GM18507 (cell line): Measurements from ENCODE around the gene NUPR2.
"Not testable (repeated sequence)": the region's sequence is repeated elsewhere in the genome, so short reads cannot be mapped to it uniquely, and the experiment has no call there.

Experiments used
- DNase-seq: peaks from one replicate; pipeline ENCODE4 v3.0.0; 2011; ENCODE audit warnings: low read depth; ENCODE audit not compliant: insufficient read length; ENCODE audit errors: extremely low spot score
- FAIRE-seq: peaks from 2 replicates; lab custom pipeline; 2011; peaks lifted over from hg19 to GRCh38; lab: Jason Lieb, UNC

NUPR2 gene

DNA sequence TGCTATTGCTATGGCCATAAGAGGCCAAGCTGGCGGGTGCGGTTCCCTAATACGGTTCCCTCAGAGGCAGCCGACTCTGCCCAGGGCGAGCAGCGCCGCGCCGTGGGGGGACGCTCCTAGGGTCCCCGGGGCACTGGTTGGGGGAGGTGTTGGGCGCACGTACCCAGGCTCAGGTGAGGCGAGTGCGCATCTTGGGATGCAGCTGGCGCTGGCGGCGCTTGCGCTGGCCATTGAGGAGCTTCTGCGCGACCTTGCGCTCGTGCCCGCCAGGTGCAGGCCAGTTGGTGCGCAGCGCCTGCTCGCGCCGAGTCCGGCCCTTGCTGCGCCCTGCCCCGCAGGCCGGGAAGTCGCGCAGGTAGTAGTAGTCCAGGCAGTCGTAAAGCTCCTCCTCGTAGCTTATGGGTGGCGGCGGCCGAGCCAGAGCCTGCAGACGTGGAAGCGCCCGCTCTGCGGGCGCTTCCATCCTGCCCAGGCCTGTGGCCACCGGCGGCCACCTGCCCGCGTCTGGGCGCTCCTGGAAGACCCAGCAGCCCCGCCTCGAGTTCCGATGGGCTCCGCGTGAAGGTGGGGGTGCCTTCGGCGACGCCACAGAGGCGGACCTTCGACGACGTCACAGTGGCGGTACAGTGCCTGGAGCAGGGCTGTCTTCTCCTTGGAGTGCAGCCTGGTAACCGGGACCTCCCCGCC lies at the start of gene NUPR2:
Gene NUPR2 (minus strand): TSS at position 566 of the 687 bp plus-strand sequence. CDS start 103 bp downstream, at position 463.
- DNase-seq = no peak
- no peak for FAIRE-seq

- FAIRE-seq = no peak
- no peak for DNase-seq
These were observed 41.1 kb upstream of the NUPR2 start for GRCh38 chr7:56157238-56157790.

- DNase-seq, FAIRE-seq: not testable (repeated sequence)
These were observed 14.8 kb upstream of the NUPR2 start for GRCh38 chr7:56131062-56131461.

DNA sequence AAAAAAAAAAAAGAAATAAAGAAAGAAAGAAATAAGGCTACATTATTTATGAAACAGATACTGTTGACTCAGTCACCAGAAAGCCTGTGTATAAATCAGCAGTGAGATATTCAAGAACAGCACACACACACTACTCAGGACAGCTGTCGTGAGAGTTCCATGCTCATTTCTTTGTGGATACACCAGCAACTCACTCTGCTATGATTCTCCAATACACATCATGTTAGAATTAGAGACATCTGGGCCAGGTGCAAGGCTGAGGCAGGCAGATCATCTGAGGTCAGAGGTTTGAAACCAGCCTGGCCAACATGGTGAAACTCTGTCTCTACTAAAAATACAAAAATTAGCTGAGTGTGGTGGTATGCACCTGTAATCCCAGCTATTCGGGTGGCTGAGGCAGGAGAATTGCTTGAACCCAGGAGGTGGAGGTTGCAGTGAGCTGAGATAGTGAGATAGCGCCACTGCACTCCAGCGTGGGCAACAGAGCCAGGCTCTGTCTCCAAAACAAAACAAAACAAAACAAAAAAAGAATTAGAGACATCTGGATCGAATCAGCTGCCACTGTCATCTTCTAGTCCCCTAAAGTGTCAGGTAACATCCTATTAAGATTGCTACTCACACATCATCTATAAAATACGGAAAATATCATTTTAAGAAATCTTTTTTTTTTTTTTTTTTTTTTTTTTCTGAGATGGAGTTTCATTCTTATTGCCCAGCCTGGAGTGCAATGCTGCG lies 11.2 kb upstream of the NUPR2 start:
- DNase-seq = no peak
- FAIRE-seq = no peak

- DNase-seq (no peak), FAIRE-seq (no peak)
These were observed 9.6 kb upstream of the NUPR2 start for GRCh38 chr7:56125831-56126230.

- FAIRE-seq (no peak), DNase-seq (no peak)
These were observed 8.8 kb upstream of the NUPR2 start for GRCh38 chr7:56124981-56125380.

DNA sequence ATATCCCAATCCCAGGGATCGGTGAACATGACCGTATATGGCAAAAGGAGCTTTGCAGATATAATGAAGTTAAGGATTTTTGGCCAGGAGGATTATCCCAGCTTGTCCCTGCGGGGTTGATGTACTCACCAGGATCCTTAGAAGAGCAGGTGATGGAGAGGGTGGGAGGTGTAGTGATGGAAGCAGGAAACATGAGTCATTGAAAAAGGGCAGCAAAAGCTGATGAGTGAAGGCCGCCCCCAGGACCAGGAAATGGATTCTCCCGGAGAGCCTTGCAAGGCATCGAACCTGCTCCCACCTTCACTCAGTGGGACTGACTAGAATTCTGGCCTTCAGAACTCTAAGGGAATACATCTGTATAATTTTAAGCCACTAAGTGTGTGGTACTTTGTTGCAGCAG lies 5.2 kb upstream of the NUPR2 start:
- no peak for FAIRE-seq
- DNase-seq = no peak

GRCh38 chr7:56112244-56112643 lies 4.0 kb downstream of the NUPR2 start:
- not testable (repeated sequence) for FAIRE-seq, DNase-seq

- no peak for DNase-seq
- no peak for FAIRE-seq
These were observed 5.6 kb downstream of the NUPR2 start for GRCh38 chr7:56110611-56111010.

- no peak for FAIRE-seq
- no peak for DNase-seq
These were observed 8.3 kb downstream of the NUPR2 start for GRCh38 chr7:56107954-56108258.

DNA sequence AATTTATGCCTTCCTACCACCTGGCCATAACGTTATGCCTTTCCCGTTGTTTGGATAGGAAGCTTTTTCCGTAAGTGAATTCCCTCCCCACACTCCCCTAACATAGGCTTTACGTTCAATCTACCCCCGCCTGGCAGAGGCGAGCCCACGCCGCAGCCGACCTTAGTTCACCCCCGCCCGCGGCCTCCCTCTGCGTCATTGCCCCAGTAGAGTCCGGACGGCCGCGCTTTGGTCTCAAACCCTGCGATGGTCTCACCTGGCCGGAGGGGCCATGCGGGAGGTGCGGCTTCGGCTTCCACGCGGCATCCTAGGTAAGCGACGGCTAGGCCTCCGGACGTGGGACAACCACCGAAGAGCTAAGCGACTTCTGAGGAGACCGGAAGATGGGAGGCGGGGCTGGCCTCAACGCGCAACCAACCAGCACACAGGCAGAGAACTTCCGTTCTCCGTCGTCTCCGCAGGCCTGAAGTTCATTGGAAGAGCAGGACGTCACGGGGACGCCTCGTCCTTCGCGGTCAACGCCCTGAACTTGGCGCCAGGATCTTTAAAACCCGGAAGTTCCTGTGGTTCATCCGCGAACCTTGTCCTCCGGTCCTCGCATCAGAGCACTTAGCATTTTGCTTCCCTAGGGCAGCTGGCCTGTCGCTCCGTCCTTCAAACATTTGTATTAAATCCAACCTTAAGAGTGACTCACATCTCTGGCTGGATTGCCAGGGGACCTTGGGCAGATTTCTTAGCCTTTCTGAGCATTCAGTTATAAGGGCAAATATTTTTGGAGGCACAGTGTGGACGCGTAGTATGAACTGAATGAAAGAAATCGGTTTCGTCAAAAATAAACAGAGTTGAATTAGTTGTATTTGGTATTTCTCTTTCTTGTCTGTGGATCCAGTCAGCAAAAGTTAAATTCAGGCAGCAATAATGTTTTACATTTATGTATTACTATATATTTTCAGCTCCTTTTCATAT lies 9.8 kb downstream of the NUPR2 start, which contains the start of gene CHCHD2:
Gene CHCHD2 (minus strand): TSS at position 369 of the 966 bp plus-strand sequence. CDS start 63 bp downstream, at position 306.
- DNase-seq = peak; percentile 91
- peak; percentile 99 for FAIRE-seq

- FAIRE-seq (no peak), DNase-seq (no peak)
These were observed 10.7 kb downstream of the NUPR2 start for GRCh38 chr7:56105508-56105907.

GRCh38 chr7:56104138-56104537 lies 12.1 kb downstream of the NUPR2 start:
- FAIRE-seq, DNase-seq: not testable (repeated sequence)

- DNase-seq (no peak), FAIRE-seq (no peak)
These were observed 16.6 kb downstream of the NUPR2 start for GRCh38 chr7:56099653-56100052.

DNA sequence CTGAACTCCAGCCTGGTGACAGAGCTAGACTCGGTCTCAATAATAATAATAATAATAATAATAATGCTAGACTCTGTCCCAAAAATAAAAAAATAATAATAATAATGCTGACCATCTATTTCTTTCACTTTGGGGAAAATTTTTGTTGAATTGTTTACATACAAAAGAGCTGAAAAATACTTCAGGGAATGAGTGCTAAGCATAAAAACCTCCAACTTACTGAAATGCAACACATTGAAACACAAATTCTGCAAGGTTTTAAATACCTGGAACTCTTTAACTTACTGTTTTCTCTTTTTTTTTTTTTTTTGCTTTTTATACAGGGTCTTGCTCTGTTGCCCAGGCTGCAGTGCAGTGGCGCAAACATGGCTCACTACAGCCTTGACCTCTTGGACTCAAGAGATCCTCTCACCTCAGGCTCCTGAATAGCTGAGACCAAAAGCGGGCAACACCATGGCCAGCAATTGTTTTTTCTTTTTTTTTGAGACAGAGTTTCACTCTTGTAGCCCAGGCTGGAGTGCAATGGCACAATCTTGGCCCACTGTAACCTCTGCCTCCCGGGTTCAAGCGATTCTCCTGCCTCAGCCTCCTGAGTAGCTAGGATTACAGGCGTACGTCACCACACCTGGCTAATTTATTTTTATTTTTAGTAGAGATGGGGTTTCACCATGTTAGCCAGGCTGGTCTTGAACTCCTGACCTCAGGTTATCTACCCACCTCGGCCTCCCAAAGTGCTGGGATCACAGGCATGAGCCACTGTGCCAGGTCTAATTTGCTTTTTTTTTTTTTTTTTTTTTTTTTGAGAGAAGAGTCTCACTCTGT lies 17.8 kb downstream of the NUPR2 start:
- FAIRE-seq = not testable (repeated sequence)

DNA sequence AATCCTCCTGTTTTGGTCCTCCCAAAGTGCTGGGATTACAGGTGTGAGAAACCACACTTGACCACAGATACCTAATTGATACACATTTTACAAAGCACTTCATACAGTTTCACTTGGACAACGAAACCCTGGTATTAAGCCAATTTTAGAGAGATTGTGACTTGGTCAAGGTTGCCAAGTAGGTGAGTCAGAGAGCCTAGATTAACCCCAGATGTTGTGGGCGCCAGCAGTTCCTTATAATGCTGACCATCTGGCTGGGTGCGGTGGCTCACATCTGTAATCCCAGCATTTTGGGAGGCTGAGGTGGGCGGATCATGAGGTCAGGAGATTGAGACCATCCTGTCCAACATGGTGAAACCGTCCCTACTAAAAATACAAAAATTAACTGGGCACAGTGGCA lies 18.5 kb downstream of the NUPR2 start:
- FAIRE-seq (no peak), DNase-seq (no peak)

More for the DNA sequence above, 17.8 kb downstream of the NUPR2 start:
- DNase-seq = not testable (repeated sequence)

DNA sequence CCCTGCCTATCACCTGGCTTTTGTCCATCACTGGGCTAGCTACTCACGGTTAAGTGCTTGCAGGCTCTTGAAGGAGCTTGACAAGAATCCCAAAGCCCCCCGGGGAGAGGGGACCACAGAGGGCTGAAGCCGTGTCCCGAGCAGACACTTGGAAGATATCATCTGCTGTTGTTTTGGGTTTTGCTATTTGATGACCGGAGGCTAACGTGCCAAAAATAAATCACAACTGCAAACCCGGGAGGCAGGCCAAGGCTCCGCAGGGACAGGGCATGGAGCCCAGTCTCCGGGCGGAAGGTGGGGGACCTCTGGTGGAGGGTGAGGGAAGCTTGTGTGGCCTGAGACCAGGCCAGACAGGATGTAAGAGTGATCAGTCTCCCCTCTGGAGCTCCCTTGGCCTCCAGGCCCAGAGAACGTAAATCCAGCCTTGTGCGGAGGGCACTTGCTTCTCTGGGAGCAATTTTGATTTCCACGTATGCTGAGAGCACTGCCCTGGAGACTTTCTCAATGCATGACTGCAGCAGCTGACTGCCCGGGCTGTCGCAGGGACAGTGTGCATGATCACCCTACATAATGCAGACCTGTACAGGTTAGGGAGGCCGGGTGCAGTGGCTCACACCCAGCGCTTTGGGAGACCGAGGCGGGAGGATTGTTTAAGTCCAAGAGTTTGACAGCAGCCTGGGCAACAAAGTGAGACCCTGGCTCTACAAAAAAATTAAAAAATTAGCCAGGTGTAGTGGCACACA lies 23.3 kb downstream of the NUPR2 start, which contains the start of gene PHKG1:
Gene PHKG1 (minus strand): TSS at position 164 of the 743 bp plus-strand sequence. CDS start 4,011 bp downstream, outside the sequence.
- no peak for FAIRE-seq
- DNase-seq = no peak

GRCh38 chr7:56092388-56092787 lies 23.8 kb downstream of the NUPR2 start:
- not testable (repeated sequence) for FAIRE-seq, DNase-seq
